NCI-H2171 (cell line): Measurements from ENCODE around the gene IL21R.

Experiments used
- DNase-seq: peaks from one replicate; lab custom pipeline; 2025; lab: John Stamatoyannopoulos, UW

The IL21R gene

GRCh38 chr16:27401768-27402568 lies at the start of gene IL21R:
TSS of gene IL21R (plus strand) at chr16:27402174. CDS start at chr16:27430072, 27,898 bp downstream.
- DNase-seq = peak; percentile 17

GRCh38 chr16:27353853-27354252 lies 48.1 kb upstream of the IL21R start:
- no peak for DNase-seq

DNA sequence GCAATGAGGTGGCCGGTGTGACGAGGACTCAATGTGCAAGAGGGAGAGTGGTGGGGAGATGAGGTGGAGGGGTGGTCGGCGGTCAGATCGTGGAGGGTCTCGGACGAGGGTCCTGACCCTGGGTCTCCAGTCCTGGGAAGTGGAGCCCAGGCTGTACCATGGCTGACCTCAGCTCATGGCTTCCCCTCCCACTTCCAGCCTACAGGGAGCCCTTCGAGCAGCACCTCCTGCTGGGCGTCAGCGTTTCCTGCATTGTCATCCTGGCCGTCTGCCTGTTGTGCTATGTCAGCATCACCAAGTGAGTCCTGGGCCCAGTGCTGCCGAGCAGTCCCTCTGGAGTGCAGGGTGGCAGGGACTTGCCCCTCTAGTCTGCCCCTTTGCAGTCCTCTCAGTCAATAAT lies 46.4 kb upstream of the IL21R start:
- DNase-seq = no peak

- DNase-seq = no peak
These were observed 45.2 kb upstream of the IL21R start for GRCh38 chr16:27356794-27357193.

GRCh38 chr16:27359051-27359450 lies 42.9 kb upstream of the IL21R start:
- DNase-seq = no peak

GRCh38 chr16:27359615-27360014 lies 42.4 kb upstream of the IL21R start:
- no peak for DNase-seq

DNA sequence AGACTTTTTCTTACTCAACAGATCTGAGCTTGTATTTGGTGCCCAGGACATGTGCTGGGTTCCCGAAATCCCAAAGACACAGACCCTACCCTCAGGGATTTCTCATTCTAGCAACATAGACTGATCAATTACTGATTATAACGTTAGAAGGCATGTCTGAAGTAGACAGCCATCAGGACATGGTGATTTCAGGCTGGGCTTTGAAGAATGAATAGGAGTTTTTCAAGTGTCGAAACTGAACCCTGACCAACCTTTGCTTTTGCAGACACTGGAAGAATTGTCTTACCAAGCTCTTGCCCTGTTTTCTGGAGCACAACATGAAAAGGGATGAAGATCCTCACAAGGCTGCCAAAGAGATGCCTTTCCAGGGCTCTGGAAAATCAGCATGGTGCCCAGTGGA lies 40.0 kb upstream of the IL21R start:
- no peak for DNase-seq

GRCh38 chr16:27362570-27363245 lies 39.3 kb upstream of the IL21R start:
- no peak for DNase-seq

- DNase-seq = no peak
These were observed 38.7 kb upstream of the IL21R start for GRCh38 chr16:27363246-27363632.

- no peak for DNase-seq
These were observed 38.2 kb upstream of the IL21R start for GRCh38 chr16:27363797-27364196.

- no peak for DNase-seq
These were observed 37.4 kb upstream of the IL21R start for GRCh38 chr16:27364493-27365141.

DNA sequence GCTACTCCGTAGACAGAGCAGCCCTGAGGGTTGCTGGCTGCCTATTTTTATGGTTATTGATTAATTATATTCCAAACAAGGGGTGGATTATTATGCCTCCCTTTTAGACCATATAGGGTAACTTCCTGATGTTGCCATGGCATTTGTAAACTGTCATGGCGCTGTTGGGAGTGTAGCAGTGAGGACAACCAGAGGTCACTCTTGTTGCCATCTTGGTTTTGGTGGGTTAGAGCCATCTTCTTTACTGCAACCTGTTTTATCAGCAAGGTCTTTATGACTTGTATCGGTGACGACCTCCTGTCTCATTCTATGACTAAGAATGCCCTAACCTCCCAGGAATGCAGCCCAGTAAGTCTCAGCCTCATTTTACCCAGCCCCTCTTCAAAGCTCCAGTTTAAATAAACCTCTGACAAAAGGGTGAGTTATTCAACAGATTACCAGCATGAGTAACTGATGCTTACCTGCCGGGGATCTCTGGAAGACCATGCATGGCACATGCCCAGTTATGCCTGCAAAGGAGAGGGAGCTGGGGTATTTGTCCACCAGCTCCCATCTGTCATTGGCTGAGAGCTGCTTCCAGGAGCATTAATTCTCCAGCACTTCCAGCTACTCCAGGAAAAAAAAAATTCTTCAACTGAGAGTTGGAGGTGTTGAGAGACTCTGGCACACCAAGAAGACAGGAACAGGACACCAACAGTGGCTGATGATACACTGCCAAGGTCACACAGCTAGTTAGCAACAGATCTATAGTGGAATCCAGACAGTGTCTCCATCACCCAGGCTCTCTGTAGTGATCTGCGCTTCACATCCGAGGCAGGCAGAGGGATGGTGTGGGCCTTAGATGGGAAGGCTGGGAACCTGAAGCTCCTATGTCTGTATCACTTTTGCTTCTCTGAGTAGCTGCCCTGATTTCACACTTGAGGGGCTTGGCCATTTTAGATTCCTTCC lies 36.6 kb upstream of the IL21R start:
- DNase-seq = no peak

DNA sequence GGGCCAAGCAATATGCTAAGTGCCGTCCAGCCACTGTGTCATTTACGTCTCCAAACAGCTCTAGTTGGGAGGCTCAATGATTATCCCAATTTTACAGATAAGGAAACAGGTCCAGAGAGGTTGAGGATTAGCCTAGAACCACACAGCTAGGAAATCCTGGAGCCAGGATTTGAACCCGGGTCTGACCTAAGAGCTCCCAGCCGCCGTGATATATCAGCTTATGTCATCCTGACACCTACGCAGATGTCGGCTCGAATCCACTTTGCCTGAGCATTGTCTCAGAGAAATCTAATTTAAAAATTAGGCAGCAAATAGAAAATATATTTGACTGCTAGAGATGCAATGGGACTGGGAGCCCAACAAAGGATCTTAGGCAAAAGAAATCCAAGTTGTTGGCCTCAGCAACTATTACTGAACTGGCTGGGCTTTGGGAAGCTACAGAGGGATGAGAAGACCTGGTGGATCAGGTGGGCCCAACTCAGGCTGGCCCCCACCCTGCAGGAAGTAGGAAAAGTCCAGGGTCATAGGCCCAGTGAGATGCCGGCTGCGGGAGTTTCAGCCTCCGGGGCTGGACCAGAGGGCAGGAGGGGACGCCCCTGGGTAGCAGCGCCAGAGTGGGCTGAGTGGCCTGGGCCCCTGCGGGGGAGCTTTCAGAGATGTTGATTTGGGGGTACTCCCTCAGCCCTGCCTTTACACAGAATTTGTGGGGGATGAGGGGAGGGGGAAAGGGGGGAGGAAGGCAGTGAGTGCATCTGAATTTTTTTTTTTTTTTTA lies 35.1 kb upstream of the IL21R start:
- DNase-seq = no peak

- DNase-seq = peak; percentile 29
These were observed 34.3 kb upstream of the IL21R start for GRCh38 chr16:27367461-27368357.

DNA sequence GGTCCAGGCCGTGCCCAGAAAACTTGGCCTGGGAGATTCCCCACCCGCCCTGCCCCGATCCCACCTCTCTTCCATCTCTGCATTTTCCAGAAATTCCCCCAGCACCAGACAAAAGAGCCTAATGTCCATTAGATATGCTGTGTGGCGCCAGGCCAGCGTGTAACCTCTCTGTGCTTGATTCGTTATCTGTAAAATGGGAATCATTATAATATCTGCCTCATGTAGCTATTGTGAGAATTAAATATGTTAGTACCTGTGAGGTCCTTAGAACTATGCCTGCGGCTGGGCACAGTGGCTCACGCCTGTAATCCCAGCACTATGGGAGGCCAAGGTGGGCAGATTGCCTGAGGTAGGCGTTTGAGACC lies 33.6 kb upstream of the IL21R start:
- DNase-seq = no peak

GRCh38 chr16:27369806-27370205 lies 32.2 kb upstream of the IL21R start:
- no peak for DNase-seq

DNA sequence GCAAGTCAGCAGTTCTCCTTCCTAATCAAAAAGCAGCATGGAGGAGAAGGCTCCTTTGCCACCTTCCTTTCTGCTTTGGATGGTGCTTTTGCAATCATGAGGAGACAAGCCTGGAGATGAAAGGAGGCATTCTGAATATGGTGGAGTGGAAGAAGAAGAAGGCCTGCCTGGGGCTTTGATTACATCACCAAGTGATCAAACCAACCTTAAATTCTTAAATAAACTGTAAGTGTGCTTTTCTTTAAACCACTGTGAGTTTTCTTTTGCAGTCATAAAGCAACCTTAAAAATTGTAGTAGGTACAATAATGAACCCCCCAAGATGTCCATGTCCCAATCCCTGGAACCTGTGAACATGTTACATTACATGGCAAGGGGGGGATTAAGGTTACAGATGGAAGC lies 31.7 kb upstream of the IL21R start:
- DNase-seq = no peak

GRCh38 chr16:27373312-27373711 lies 28.7 kb upstream of the IL21R start:
- DNase-seq = no peak

DNA sequence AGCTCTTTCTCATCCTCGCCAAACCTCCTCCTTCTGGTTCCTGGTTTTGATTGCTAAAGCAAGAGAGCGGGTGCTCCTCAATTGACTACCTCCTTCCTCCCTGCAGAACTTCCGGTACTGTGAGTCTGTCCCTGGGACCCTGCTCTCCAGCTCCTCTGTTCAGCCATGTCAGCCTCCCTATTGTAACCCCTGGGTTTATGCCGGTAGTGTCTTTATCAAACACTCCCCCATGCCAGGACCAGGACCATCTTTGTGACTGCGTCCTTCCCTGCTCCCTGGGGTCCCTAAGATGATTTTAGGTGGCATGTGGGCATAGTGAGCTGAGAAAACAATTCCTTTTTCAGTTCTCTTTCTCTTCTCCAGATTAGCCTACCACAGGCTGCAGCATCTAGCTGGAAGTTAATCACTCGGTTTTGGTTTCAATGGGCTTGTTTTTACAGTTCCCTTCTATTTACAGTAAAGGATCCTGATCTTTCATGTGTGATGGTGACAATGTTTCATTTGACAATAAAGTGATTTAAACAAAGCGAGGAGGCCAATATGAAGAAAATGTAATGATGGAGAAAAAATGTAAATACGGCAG lies 27.7 kb upstream of the IL21R start:
- DNase-seq = no peak
